Nephron progenitor cell (in vitro differentiated cells): ENCODE measurements around the gene RTEL1.

ENCODE experiments used
- DNase-seq: peaks from one replicate; pipeline ENCODE4 v3.0.0; 2021
- H3K27ac Mint-ChIP-seq: 2 replicates; pipeline ENCODE4 v1.8.0; 2021; ENCODE audit warnings: mild to moderate bottlenecking, moderate library complexity, mixed read lengths
- H3K27me3 Mint-ChIP-seq: 2 replicates; pipeline ENCODE4 v1.8.0; 2021; ENCODE audit warnings: mild to moderate bottlenecking, low read depth, mixed read lengths; ENCODE audit not compliant: poor library complexity
- H3K36me3 Mint-ChIP-seq: 2 replicates; pipeline ENCODE4 v1.8.0; 2021; ENCODE audit warnings: low read depth, mixed read lengths
- H3K4me1 Mint-ChIP-seq: 2 replicates; pipeline ENCODE4 v1.8.0; 2021; ENCODE audit warnings: mixed read lengths
- H3K4me3 Mint-ChIP-seq: 2 replicates; pipeline ENCODE4 v1.8.0; 2021; ENCODE audit warnings: mild to moderate bottlenecking, moderate library complexity, mixed read lengths
- H3K9me3 Mint-ChIP-seq: 2 replicates; pipeline ENCODE4 v1.8.0; 2021; ENCODE audit warnings: mild to moderate bottlenecking, moderate library complexity, mixed read lengths
- CTCF ChIP-seq: fragments of 200-600 bp; sonication (generic); IDR thresholded peaks from 2 replicates; pipeline ENCODE4 v1.5.0; 2021; ENCODE audit warnings: antibody characterized with exemption

The RTEL1 gene

GRCh38 chr20:63734946-63735858 lies 77.1 kb downstream of the RTEL1 start:
- DNase-seq, result no peak
- H3K4me1 Mint-ChIP-seq, result no peaks in the 10 kb centered on the region
- H3K36me3 Mint-ChIP-seq, result peaks cover 14% of the 10 kb centered on the region
- H3K27ac Mint-ChIP-seq, result no peak overlapping the region
- peaks cover 8% of the 10 kb centered on the region for H3K27me3 Mint-ChIP-seq
- TF ChIP-seq CTCF, result no peak
- H3K4me3 Mint-ChIP-seq, result no peak overlapping the region
- no peaks in the 10 kb centered on the region for H3K9me3 Mint-ChIP-seq

- Mint-ChIP-seq H3K4me3 (no peak within 1 kb of the TSS), H3K9me3 (no peaks in the 10 kb centered on the region), H3K4me1 (no peaks in the 10 kb centered on the region), H3K27me3 (peaks cover 8% of the 10 kb centered on the region), H3K36me3 (peaks cover 14% of the 10 kb centered on the region), H3K27ac (no peak within 1 kb of the TSS)
- no peak for DNase-seq
- no peak for TF ChIP-seq CTCF
Measured at GRCh38 chr20:63735859-63736718, 78.0 kb downstream of the RTEL1 start, which contains the start of gene LIME1. Gene LIME1, plus strand, starts transcription at chr20:63736664. Its CDS starts 886 bp downstream, at chr20:63737550.

GRCh38 chr20:63736893-63737694 lies 79.0 kb downstream of the RTEL1 start:
- no peaks in the 10 kb centered on the region for H3K9me3 Mint-ChIP-seq
- H3K27me3 Mint-ChIP-seq, result peaks cover 8% of the 10 kb centered on the region
- no peak for TF ChIP-seq CTCF
- no peak overlapping the region for H3K4me3 Mint-ChIP-seq
- H3K36me3 Mint-ChIP-seq, result peaks cover 14% of the 10 kb centered on the region
- H3K4me1 Mint-ChIP-seq, result no peaks in the 10 kb centered on the region
- H3K27ac Mint-ChIP-seq, result no peak overlapping the region
- DNase-seq, result no peak

GRCh38 chr20:63737695-63737944 lies 79.5 kb downstream of the RTEL1 start:
- Mint-ChIP-seq H3K9me3 (no peaks in the 10 kb centered on the region), H3K4me3 (no peak overlapping the region), H3K27me3 (peaks cover 8% of the 10 kb centered on the region), H3K4me1 (no peaks in the 10 kb centered on the region), H3K36me3 (peaks cover 14% of the 10 kb centered on the region), H3K27ac (no peak overlapping the region)
- TF ChIP-seq CTCF, result no peak
- DNase-seq, result no peak

- no peak overlapping the region for H3K27ac Mint-ChIP-seq
- peaks cover under 1% of the 10 kb centered on the region for H3K4me1 Mint-ChIP-seq
- H3K36me3 Mint-ChIP-seq, result peaks cover 14% of the 10 kb centered on the region
- peaks cover 8% of the 10 kb centered on the region for H3K27me3 Mint-ChIP-seq
- no peak overlapping the region for H3K4me3 Mint-ChIP-seq
- H3K9me3 Mint-ChIP-seq, result no peaks in the 10 kb centered on the region
- no peak for TF ChIP-seq CTCF
- no peak for DNase-seq
Measured at GRCh38 chr20:63737945-63738686, 80.0 kb downstream of the RTEL1 start.
